ENCODE results near the gene GRM4.

GRM4 gene

GRCh38 chr6:34114695-34115402 is 31.0 kb downstream of the GRM4 start:
- DNase-seq (ENCODE audit: extremely low spot score, insufficient read length, low read depth) (no peak), FAIRE-seq (no peak)

DNA sequence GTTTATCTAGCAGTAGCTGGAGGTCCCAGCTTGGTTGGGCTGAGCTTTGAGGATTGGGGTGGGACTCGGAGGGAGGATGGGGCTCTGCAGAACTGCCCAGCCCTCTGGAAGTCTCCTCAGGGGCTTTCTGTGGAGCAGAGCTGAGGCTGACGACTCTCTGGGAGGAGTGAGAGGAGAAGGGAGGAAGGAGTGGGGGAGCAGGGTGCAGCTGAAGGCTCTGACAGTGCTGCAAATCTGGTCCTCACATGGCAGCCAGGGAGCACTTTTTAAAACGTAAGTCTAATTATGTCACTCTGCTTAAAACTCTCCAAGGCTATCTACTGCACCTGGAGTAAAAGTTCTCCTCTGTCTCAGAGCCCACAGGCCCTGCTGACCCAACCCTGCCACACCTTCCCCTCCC is 32.4 kb downstream of the GRM4 start:
- FAIRE-seq, result no peak
- no peak for DNase-seq (ENCODE audit: extremely low spot score, insufficient read length, low read depth)

- FAIRE-seq (no peak), DNase-seq (ENCODE audit: extremely low spot score, insufficient read length, low read depth) (no peak)
Measured at GRCh38 chr6:34112126-34112525, 33.8 kb downstream of the GRM4 start.

DNA sequence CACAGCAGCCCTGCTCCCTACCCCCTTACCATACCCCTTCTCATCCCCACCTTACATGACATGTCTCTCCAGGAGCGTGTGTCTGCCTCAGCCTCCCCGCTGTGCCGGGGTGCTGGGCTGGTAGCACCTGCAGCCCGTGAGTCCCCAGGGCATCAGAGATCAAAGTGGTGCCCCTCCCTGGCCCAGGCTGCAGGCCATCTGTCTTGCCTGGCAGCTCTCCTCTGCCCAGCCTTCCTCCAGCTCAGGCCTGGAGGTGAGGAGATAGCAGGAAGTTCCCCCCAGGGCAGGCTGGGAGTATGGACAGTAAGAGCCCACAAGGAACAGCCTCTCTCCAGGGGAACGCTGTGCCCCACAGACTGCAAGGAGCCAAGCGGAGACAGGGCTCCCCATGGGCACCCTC is 35.3 kb downstream of the GRM4 start:
- DNase-seq (ENCODE audit: extremely low spot score, insufficient read length, low read depth) (no peak), FAIRE-seq (no peak)

- FAIRE-seq (no peak), DNase-seq (ENCODE audit: extremely low spot score, insufficient read length, low read depth) (no peak)
Measured at GRCh38 chr6:34108176-34108575, 37.7 kb downstream of the GRM4 start.

GRCh38 chr6:34106900-34107299 is 39.0 kb downstream of the GRM4 start:
- FAIRE-seq, result no peak
- DNase-seq (ENCODE audit: extremely low spot score, insufficient read length, low read depth), result no peak

- DNase-seq (ENCODE audit: extremely low spot score, insufficient read length, low read depth) (no peak), FAIRE-seq (no peak)
Measured at GRCh38 chr6:34106421-34106820, 39.5 kb downstream of the GRM4 start.

GRCh38 chr6:34104628-34105027 is 41.3 kb downstream of the GRM4 start:
- DNase-seq (ENCODE audit: extremely low spot score, insufficient read length, low read depth) (no peak), FAIRE-seq (no peak)

DNA sequence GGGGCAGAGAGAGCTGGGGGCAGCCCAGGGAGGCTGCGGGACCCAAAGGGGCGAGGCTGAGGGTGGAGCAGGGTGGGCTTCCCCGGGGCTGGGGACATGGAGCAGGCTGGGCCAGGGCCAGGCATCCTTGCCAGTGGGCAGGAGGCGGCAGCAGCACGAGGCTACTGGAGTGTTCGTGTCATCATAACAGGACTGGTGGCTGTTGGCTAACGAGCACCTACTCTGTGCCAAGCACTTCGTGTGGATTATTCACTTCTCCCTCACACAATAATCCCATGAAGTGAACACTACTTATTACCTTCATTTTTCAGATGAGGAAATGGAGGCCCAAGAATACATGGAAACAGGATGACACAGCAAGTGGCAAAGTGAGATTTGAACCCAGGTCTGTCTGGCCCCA is 41.7 kb downstream of the GRM4 start:
- FAIRE-seq, result no peak
- no peak for DNase-seq (ENCODE audit: extremely low spot score, insufficient read length, low read depth)

- DNase-seq (ENCODE audit: extremely low spot score, insufficient read length, low read depth) (no peak), FAIRE-seq (no peak)
Measured at GRCh38 chr6:34103321-34103720, 42.6 kb downstream of the GRM4 start.

DNA sequence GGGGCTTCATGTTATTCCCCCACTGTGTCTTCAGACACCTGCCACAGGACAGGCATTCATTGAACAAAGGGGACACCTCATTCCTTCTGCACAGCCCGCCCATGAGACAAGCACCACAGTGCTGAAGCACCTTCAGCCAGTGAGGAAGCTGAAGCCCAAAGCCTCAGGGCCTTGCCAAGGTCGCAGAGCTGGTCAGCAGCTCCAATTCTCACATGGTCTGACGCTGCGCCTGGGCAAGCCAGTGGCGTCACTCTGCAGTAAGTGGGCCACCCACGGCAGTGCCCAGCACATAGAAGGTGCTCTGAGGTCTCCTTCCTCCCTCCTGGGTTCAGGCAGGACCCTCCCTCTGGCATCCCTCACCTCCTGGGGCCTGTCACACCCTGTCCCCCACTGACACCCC is 43.2 kb downstream of the GRM4 start:
- no peak for FAIRE-seq
- no peak for DNase-seq (ENCODE audit: extremely low spot score, insufficient read length, low read depth)

- FAIRE-seq (no peak), DNase-seq (ENCODE audit: extremely low spot score, insufficient read length, low read depth) (no peak)
Measured at GRCh38 chr6:34102099-34102656, 43.7 kb downstream of the GRM4 start.

GRCh38 chr6:34100788-34101187 is 45.1 kb downstream of the GRM4 start:
- DNase-seq (ENCODE audit: extremely low spot score, insufficient read length, low read depth), result no peak
- no peak for FAIRE-seq

DNA sequence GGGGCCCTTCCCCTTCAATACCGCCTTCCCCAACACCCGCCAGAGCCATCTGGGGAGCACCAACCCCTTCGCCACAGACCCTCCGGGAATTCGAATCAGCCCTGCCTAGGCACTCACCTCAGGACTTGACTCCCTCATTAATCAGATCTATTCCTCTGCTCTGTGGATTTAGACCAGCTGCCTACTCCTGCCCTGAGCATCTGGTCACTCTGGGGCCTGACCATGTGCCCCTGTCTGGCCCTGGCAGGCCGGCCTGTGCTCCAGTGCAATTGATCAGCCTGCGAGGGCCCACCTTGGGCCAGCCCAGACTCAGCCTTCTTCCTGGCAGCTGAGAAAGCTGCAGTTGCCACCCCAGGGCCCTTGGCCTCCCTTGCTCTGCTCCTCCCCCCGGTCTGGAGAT is 46.0 kb downstream of the GRM4 start:
- DNase-seq (ENCODE audit: extremely low spot score, insufficient read length, low read depth) (no peak), FAIRE-seq (no peak)

- no peak for FAIRE-seq
- DNase-seq (ENCODE audit: extremely low spot score, insufficient read length, low read depth), result no peak
Measured at GRCh38 chr6:34098045-34098936, 47.6 kb downstream of the GRM4 start.

DNA sequence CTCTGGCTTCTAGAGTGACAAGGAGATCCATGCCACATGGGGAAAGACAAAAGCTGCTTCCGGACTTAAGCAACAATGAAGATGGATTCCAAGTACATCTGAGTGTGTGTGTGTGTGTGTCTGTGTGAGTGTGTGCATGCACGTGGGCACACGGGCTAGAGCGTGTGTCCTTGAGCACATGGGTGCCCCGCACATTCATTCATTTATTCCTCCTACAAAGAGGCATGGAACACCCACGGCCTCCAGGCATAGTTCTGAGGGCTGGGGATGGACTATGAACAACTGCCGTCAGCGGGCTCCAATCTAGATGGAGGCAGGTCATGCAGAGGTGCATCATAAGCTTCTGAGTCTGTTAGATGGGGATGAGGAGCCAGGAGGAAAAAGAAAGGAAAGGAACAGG is 49.1 kb downstream of the GRM4 start:
- DNase-seq (ENCODE audit: extremely low spot score, insufficient read length, low read depth) (no peak), FAIRE-seq (no peak)

DNA sequence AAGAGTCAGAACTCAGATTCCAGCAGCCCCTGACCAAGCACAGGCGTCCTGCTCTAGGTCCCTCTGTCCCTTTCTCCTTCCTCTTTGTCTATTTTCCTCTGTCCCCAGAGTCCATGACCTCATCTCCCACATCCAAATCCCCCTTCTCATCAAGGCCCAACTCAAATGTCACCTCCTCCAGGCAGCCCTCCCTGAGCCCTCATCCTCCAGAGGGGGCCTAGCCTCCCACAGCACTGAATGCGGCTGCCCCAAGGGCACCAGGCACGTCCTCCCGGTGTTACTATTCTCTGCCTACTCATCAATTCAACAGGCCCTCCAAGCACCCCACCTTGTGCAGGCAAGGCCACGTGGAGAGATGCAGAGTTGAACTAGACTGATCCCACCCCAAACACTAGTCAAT is 49.7 kb downstream of the GRM4 start:
- FAIRE-seq (no peak), DNase-seq (ENCODE audit: extremely low spot score, insufficient read length, low read depth) (no peak)

DNA sequence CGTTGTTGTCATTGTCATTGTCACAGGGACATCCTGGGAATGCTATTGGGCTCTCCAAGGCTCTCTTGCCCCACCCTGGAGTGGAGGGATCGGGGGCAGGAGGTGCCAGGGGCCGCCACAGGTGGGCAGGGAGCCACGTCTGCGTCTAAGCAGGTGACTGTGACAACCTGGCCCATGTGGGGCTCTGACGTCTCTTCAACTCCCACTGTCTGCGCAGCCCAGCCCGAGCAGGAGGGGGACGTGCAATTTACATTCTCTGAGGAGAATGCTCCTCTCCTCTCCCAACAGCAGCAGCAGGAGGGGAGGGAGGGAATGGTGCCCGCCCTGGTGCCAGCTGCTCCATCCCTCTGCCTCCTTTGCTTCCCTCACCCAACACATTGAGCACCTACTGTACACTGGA is 50.1 kb downstream of the GRM4 start:
- FAIRE-seq (no peak), DNase-seq (ENCODE audit: extremely low spot score, insufficient read length, low read depth) (no peak)

GRCh38 chr6:34095136-34095505 is 50.8 kb downstream of the GRM4 start:
- FAIRE-seq (no peak), DNase-seq (ENCODE audit: extremely low spot score, insufficient read length, low read depth) (no peak)

GRCh38 chr6:34094474-34095135 is 51.3 kb downstream of the GRM4 start:
- DNase-seq (ENCODE audit: extremely low spot score, insufficient read length, low read depth) (no peak), FAIRE-seq (no peak)
